ENCODE results near the gene GALNT14.

- TF ChIP-seq POLR2A (IDR thresholded peaks at IDR 0.05; ENCODE audit: low read length) = no peak
- no peak for TF ChIP-seq GATA1 (IDR thresholded peaks at IDR 0.05; ENCODE audit: low read depth, low read length)
These were observed 152.6 kb downstream of the GALNT14 start for GRCh38 chr2:30985493-30986230.

All from erythroblast (primary cell).